ACC112 (cell line): ENCODE data around the gene HNRNPM.

Source experiments
- H2AFZ ChIP-seq: fragments of 200-600 bp; sonication (generic); one replicate; pipeline ENCODE4 v1.6.0; 2017; ENCODE audit warnings: antibody characterized with exemption, low read length; ENCODE audit not compliant: unreplicated experiment
- H3K27ac ChIP-seq: fragments of 200-600 bp; sonication (generic); 2 replicates; pipeline ENCODE4 v1.5.1; 2014; ENCODE audit warnings: low read depth, mild to moderate bottlenecking, antibody characterized with exemption, low read length, moderate library complexity
- H3K27me3 ChIP-seq: fragments of 200-600 bp; sonication (generic); 2 replicates; pipeline ENCODE4 v1.6.1; 2014; ENCODE audit warnings: mild to moderate bottlenecking, antibody characterized with exemption, low read length, moderate library complexity, mixed read lengths; ENCODE audit not compliant: insufficient read depth
- H3K36me3 ChIP-seq: fragments of 200-600 bp; sonication (generic); 2 replicates; pipeline ENCODE4 v1.6.1; 2016; ENCODE audit warnings: mild to moderate bottlenecking, antibody characterized with exemption, low read length, moderate library complexity, mixed read lengths; ENCODE audit not compliant: insufficient read depth
- H3K4me1 ChIP-seq: fragments of 200-600 bp; sonication (generic); one replicate; pipeline ENCODE4 v1.6.1; 2016; ENCODE audit warnings: low read length, mixed read lengths; ENCODE audit not compliant: insufficient read depth, unreplicated experiment, control insufficient read depth
- H3K4me3 ChIP-seq: fragments of 200-600 bp; sonication (generic); 2 replicates; pipeline ENCODE4 v1.5.1; 2014; ENCODE audit warnings: mild to moderate bottlenecking, low read depth, low read length
- H3K79me2 ChIP-seq: fragments of 200-600 bp; sonication (generic); one replicate; pipeline ENCODE4 v1.6.0; 2016; ENCODE audit warnings: low read length; ENCODE audit not compliant: control insufficient read depth, unreplicated experiment, insufficient read depth

The HNRNPM gene

DNA sequence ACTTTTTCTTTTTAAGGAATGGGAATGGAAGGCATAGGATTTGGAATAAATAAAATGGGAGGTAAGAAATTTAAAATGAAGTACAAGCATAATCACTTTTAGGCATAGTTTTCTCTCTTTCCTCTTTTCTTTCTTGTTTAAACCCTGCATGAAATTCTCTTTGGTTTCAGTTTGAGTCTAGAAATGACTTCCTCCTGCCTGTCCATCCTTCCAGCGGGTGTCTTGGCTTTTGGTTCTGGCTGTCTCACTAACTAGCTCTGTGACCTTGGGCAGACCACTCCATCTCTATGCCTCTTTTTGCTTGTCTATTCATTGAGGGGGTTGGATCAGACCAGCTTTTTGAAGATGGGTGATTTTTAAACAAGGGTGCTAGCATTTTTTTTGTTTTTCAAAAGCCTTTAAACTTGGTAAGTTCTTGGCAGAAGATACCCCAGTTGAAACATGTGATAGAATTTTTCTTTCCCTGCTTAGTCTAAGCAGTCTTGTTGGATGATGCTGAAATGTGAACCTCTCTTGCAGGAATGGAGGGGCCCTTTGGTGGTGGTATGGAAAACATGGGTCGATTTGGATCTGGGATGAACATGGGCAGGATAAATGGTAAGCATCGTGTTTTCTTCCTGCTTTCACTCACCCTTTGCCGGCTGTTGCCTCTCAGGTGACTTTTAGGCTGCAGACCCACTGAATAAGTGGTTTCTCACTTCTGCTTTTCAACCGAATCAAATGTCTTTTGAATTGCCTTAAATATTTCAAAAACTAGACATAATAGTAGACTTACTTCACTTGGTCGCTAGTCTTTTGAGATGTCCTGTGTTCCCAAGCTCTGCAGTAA lies 29.1 kb downstream of the HNRNPM start:
- H3K79me2 ChIP-seq, result peaks cover 37% of the 10 kb centered on the region
- H2AFZ ChIP-seq, result no peak overlapping the region
- H3K4me1 ChIP-seq, result no peaks in the 10 kb centered on the region
- H3K27ac ChIP-seq, result no peak overlapping the region
- no peaks in the 10 kb centered on the region for H3K27me3 ChIP-seq
- H3K36me3 ChIP-seq, result peaks cover 19% of the 10 kb centered on the region; the same call in 1 of the 2 replicates
- H3K4me3 ChIP-seq, result no peak overlapping the region

- Histone ChIP-seq H3K27ac (no peak overlapping the region), H3K79me2 (peaks cover 42% of the 10 kb centered on the region), H3K4me1 (no peaks in the 10 kb centered on the region), H3K4me3 (no peak overlapping the region), H3K27me3 (no peaks in the 10 kb centered on the region), H2AFZ (no peak overlapping the region), H3K36me3 (peaks cover 12% of the 10 kb centered on the region; the same call in 1 of the 2 replicates)
These were observed 30.2 kb downstream of the HNRNPM start for GRCh38 chr19:8475005-8475404.

DNA sequence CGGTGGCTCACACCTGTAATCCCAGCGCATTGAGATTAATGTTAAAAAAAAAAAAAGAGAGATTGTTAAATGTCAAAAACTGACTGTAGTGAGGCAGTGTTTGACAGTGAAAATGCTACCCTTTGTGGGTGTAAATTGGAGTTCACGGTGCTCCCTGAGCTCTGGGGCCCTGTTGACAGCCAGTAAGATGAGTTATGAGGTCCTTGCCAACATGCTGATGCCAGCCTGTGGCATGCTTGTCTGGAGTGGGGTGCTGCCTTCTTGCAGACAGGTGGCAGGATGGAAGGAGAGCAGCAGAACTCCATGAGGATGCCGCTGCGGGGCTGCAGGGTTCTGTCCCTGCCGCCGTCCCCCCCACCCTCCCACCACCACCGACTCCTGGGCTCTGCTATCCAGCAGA lies 31.7 kb downstream of the HNRNPM start:
- H2AFZ ChIP-seq, result no peak overlapping the region
- peaks cover 9% of the 10 kb centered on the region; the same call in 1 of the 2 replicates for H3K36me3 ChIP-seq
- no peak overlapping the region for H3K27ac ChIP-seq
- H3K4me1 ChIP-seq, result no peaks in the 10 kb centered on the region
- H3K4me3 ChIP-seq, result no peak overlapping the region
- H3K79me2 ChIP-seq, result peaks cover 49% of the 10 kb centered on the region
- no peaks in the 10 kb centered on the region for H3K27me3 ChIP-seq

GRCh38 chr19:8477889-8478288 lies 33.1 kb downstream of the HNRNPM start:
- Histone ChIP-seq H2AFZ (no peak overlapping the region), H3K27ac (no peak overlapping the region), H3K4me1 (no peaks in the 10 kb centered on the region), H3K27me3 (no peaks in the 10 kb centered on the region), H3K79me2 (peaks cover 53% of the 10 kb centered on the region), H3K4me3 (no peak overlapping the region), H3K36me3 (peaks cover 8% of the 10 kb centered on the region; the same call in 1 of the 2 replicates)

DNA sequence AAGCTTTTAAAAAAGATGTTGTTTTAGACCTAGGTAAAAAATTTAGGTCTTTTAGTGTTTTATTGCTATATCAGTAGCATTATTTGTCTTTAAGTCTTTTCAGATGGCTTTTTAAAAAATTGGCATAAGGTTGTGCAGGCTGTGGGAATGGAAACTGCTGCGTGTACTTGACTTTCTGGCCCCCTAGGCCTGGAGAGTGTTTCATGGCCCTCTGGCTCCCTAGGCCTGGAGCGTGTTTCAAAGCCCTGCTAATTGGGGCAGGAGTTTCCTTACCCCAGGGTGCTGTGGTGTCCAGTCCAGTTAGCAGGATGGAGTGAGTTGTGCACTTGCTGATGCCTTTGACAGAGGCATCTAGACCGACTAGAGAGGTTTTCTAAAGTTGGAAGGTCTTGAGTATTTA lies 33.8 kb downstream of the HNRNPM start:
- Histone ChIP-seq H3K79me2 (peaks cover 56% of the 10 kb centered on the region), H3K4me3 (no peak overlapping the region), H3K27me3 (no peaks in the 10 kb centered on the region), H2AFZ (no peak overlapping the region), H3K27ac (no peak overlapping the region), H3K4me1 (no peaks in the 10 kb centered on the region), H3K36me3 (peaks cover 7% of the 10 kb centered on the region; the same call in 1 of the 2 replicates)

GRCh38 chr19:8481201-8481600 lies 36.4 kb downstream of the HNRNPM start:
- H3K27ac ChIP-seq, result no peak overlapping the region
- H3K79me2 ChIP-seq, result peaks cover 51% of the 10 kb centered on the region
- no peaks in the 10 kb centered on the region for H3K36me3 ChIP-seq
- H3K4me3 ChIP-seq, result no peak overlapping the region
- no peak overlapping the region for H2AFZ ChIP-seq
- no peaks in the 10 kb centered on the region for H3K27me3 ChIP-seq
- H3K4me1 ChIP-seq, result no peaks in the 10 kb centered on the region

DNA sequence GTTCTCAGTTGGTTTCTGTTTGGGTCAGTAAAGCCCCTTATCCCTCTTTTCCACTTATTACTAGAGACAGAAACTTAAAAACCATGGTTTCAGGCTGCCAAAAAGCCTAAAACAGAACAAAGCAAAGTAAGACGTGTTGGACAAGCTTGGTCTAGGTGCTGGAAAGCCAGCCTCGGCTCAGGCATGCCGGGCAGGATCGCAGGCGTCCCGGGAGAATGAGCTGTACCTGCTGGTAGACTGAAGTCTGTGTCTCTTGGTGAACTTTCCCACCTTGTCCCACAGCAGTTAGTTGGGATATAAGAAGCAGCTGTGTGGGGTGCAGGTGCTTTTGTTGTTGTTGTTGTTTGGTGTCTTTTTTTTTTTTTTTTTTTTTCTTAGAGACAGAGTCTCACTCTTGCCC lies 36.8 kb downstream of the HNRNPM start:
- Histone ChIP-seq H3K4me3 (no peak overlapping the region), H3K79me2 (peaks cover 47% of the 10 kb centered on the region)

DNA sequence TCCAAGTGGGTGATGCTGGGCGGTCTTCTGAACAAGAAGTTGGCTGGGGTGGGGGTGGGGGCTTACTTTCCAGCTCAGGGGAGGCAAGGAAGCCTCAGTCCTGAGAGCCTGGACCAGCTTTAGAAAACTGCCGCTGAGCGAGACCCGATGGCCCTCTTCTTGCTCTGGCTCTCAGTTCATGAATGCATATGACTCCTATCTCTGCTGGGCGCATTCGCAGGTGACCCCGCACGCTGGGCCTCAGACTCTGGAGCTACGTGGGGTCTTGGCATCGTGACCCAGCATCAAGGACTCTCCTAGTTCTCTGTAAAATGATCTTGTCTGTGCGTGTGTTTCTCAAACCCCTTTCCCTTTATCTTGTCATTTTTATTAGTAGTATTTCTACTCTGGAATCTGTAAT lies 37.9 kb downstream of the HNRNPM start:
- Histone ChIP-seq H3K27me3 (no peaks in the 10 kb centered on the region), H3K27ac (no peak overlapping the region), H3K36me3 (peaks cover 6% of the 10 kb centered on the region; the same call in 1 of the 2 replicates), H3K4me3 (no peak overlapping the region), H3K79me2 (peaks cover 41% of the 10 kb centered on the region), H2AFZ (no peak overlapping the region), H3K4me1 (no peaks in the 10 kb centered on the region)

More for the DNA sequence above, 36.8 kb downstream of the HNRNPM start:
- Histone ChIP-seq H3K36me3 (no peaks in the 10 kb centered on the region), H3K27me3 (no peaks in the 10 kb centered on the region), H3K27ac (no peak overlapping the region), H3K4me1 (no peaks in the 10 kb centered on the region), H2AFZ (no peak overlapping the region)

- peaks cover 6% of the 10 kb centered on the region; the same call in 1 of the 2 replicates for H3K36me3 ChIP-seq
These were observed 38.4 kb downstream of the HNRNPM start for GRCh38 chr19:8483165-8483564.

DNA sequence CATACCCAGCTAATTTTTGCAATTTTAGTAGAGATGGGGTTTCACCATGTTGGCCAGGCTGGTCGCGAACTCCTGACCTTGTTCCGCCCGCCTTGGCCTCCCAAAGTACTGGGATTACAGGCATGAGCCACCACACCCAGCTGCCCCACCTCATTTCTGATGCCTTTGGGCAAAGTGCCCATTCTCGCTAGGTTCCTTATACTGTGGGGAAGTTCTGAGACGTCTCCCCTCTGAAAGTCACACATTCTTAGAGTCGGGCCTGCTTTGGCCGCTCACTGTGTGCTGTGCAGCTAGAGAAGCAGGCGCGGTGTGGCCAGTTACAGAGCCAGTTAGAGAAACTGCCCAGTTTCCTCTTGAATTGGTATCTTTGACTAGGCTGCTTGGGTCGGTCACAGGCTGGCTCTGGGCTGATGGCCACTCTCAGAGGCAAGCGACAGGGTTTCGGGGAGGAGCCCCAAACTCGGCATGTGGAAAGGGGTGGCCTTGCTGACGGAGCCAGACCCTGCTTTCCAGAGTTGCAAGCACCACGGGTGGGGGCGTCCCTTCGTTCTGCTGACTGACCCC lies 39.6 kb downstream of the HNRNPM start:
- no peaks in the 10 kb centered on the region for H3K4me1 ChIP-seq
- peaks cover 6% of the 10 kb centered on the region; the same call in 1 of the 2 replicates for H3K36me3 ChIP-seq
- no peaks in the 10 kb centered on the region for H3K27me3 ChIP-seq
- no peak overlapping the region for H3K27ac ChIP-seq
- no peak overlapping the region for H3K4me3 ChIP-seq
- peaks cover 25% of the 10 kb centered on the region for H3K79me2 ChIP-seq
- H2AFZ ChIP-seq, result no peak overlapping the region

More at GRCh38 chr19:8483165-8483564, 38.4 kb downstream of the HNRNPM start:
- Histone ChIP-seq H2AFZ (no peak overlapping the region), H3K27me3 (no peaks in the 10 kb centered on the region), H3K4me3 (no peak overlapping the region), H3K4me1 (no peaks in the 10 kb centered on the region), H3K27ac (no peak overlapping the region), H3K79me2 (peaks cover 37% of the 10 kb centered on the region)
